CD14-positive monocyte (primary cell): ENCODE measurements around the gene HSPD1. TPM values are rescaled to one million over a fixed set of nuclear protein-coding genes. Genes with fewer than 3 reads are reported as not detected.
A peak's percentile ranks its signal among the peaks of the same experiment; 100 is the strongest.

Experiments used
- DNase-seq, 3 donors: peaks; one replicate each; pipeline ENCODE4 v3.0.0-alpha.2; 2011 to 2022
- H2AFZ ChIP-seq: 2 replicates; pipeline ENCODE4 v1.6.0; 2012; ENCODE audit warnings: mild to moderate bottlenecking, low read depth, low read length, inconsistent platforms; ENCODE audit not compliant: insufficient read depth, poor library complexity, severe bottlenecking
- H3K27ac ChIP-seq, 2 donors: 1 replicate in 1 of 2; 2 replicates in 1 of 2; pipeline ENCODE4 v1.5.1; 2012 to 2013; ENCODE audit warnings: low read length in 2 of 2, control low read depth in 1 of 2, inconsistent platforms in 1 of 2, low read depth in 1 of 2, mild to moderate bottlenecking in 1 of 2
- H3K27me3 ChIP-seq, 2 donors: one replicate each; pipeline versions ENCODE4 v1.6.0 to v1.6.1; 2011 to 2013; ENCODE audit warnings: low read length in 2 of 2; ENCODE audit not compliant: control insufficient read depth in 2 of 2, insufficient read depth in 2 of 2
- H3K36me3 ChIP-seq, 2 donors: replicated peaks in 1 of 2; 1 replicate in 1 of 2; 2 replicates in 1 of 2; pipeline versions ENCODE4 v1.5.1 to v1.6.1; 2012 to 2013; ENCODE audit warnings: low read length in 2 of 2, control low read depth in 1 of 2, inconsistent platforms in 1 of 2, mild to moderate bottlenecking in 1 of 2; ENCODE audit not compliant: insufficient read depth in 2 of 2, control insufficient read depth in 1 of 2
- H3K4me1 ChIP-seq, 2 donors: 1 replicate in 1 of 2; 2 replicates in 1 of 2; pipeline versions ENCODE4 v1.5.1 to v1.6.1; 2012 to 2013; ENCODE audit warnings: low read length in 2 of 2, control low read depth in 1 of 2, inconsistent platforms in 1 of 2, mild to moderate bottlenecking in 1 of 2, moderate library complexity in 1 of 2; ENCODE audit not compliant: insufficient read depth in 2 of 2, control insufficient read depth in 1 of 2
- H3K4me2 ChIP-seq: replicated peaks from 2 replicates; pipeline ENCODE3; 2012; ENCODE audit warnings: low read length, moderate library complexity, mild to moderate bottlenecking; ENCODE audit not compliant: poor library complexity, severe bottlenecking; ENCODE audit errors: extremely low read depth
- H3K4me3 ChIP-seq, 3 experiments: fragments of 200-600 bp in 1 of 3; sonication (generic) in 1 of 3; replicated peaks in 1 of 3; 1 replicate in 2 of 3; 2 replicates in 1 of 3; pipeline ENCODE4 v1.5.1; 2011 to 2013; ENCODE audit warnings: low read length in 3 of 3, mild to moderate bottlenecking in 3 of 3, control low read depth in 2 of 3, low read depth in 2 of 3, inconsistent platforms in 1 of 3, moderate library complexity in 1 of 3
- H3K79me2 ChIP-seq: 2 replicates; pipeline ENCODE4 v1.6.0; 2012; ENCODE audit warnings: mild to moderate bottlenecking, control low read depth, inconsistent platforms, low read length, moderate library complexity; ENCODE audit not compliant: insufficient read depth
- H3K9ac ChIP-seq: 2 replicates; pipeline ENCODE4 v1.6.0; 2017; ENCODE audit warnings: low read length, mild to moderate bottlenecking; ENCODE audit not compliant: insufficient read depth, poor library complexity, severe bottlenecking
- H3K9me3 ChIP-seq, 2 donors: replicated peaks in 1 of 2; 1 replicate in 1 of 2; 2 replicates in 1 of 2; pipeline versions ENCODE4 v1.5.1 to v1.6.1; 2012 to 2013; ENCODE audit warnings: low read length in 2 of 2, control low read depth in 1 of 2; ENCODE audit not compliant: control insufficient read depth in 1 of 2, insufficient read depth in 1 of 2
- H4K20me1 ChIP-seq: 2 replicates; pipeline ENCODE4 v1.6.0; 2012; ENCODE audit warnings: mild to moderate bottlenecking, low read length, control low read depth, moderate library complexity; ENCODE audit not compliant: insufficient read depth
- H3K27ac Mint-ChIP-seq, 7 donors: one replicate each; pipeline ENCODE4 v1.8.0; 2020; ENCODE audit warnings: mild to moderate bottlenecking in 7 of 7, mixed read lengths in 7 of 7, moderate library complexity in 6 of 7, inconsistent platforms in 2 of 7
- H3K27me3 Mint-ChIP-seq, 3 donors: one replicate each; pipeline ENCODE4 v1.8.0; 2021 to 2022; ENCODE audit warnings: low read depth in 3 of 3, mild to moderate bottlenecking in 3 of 3, mixed read lengths in 3 of 3, moderate library complexity in 3 of 3, inconsistent platforms in 1 of 3
- H3K36me3 Mint-ChIP-seq, 2 donors: one replicate each; pipeline ENCODE4 v1.8.0; 2020; ENCODE audit warnings: mixed read lengths in 2 of 2, inconsistent platforms in 1 of 2, mild to moderate bottlenecking in 1 of 2
- H3K4me1 Mint-ChIP-seq: one replicate; pipeline ENCODE4 v1.8.0; 2020; ENCODE audit warnings: mild to moderate bottlenecking, mixed read lengths
- H3K4me3 Mint-ChIP-seq, 2 donors: one replicate each; pipeline ENCODE4 v1.8.0; 2020; ENCODE audit warnings: mild to moderate bottlenecking in 2 of 2, mixed read lengths in 2 of 2, moderate library complexity in 1 of 2
- H3K9me3 Mint-ChIP-seq, 7 donors: one replicate each; pipeline ENCODE4 v1.8.0; 2020 to 2022; ENCODE audit warnings: mixed read lengths in 7 of 7, mild to moderate bottlenecking in 6 of 7, moderate library complexity in 6 of 7, inconsistent platforms in 2 of 7
- CTCF ChIP-seq: fragments of 200-600 bp; IDR thresholded peaks from one replicate; pipeline ENCODE4 v1.8.0; 2022; ENCODE audit warnings: antibody characterized with exemption, mild to moderate bottlenecking
- WGBS: methylation state at CpG from one replicate; pipeline ENCODE4 v1.1.5; 2013; ENCODE audit warnings: missing lambda C conversion rate; ENCODE audit not compliant: insufficient coverage; 5-methylcytosine and 5-hydroxymethylcytosine counted together
- intact Hi-C, 2 donors: fragments of 100-400 bp; cut with micrococcal nuclease; formaldehyde crosslinking; loops; one replicate each; pipeline versions ENCODE4 v1.15.0 to v1.15.1; 2023
- polyA plus RNA-seq, 3 donors: library from polyadenylated mRNA; depleted of rRNA in 1 of 3; unstranded in 2 of 3; stranded (reverse) in 1 of 3; fragments of 300-500 nt in 2 of 3; fragments of >200 nt in 1 of 3; fragmentation: Illumina TruSeq in 2 of 3; gene quantifications; 1 replicate in 2 of 3; 2 replicates in 1 of 3; pipeline ENCODE4 v1.2.3, GENCODE V29; 2012 to 2021

The HSPD1 gene
- polyA plus RNA-seq, 3 donors, result 42.7 to 62.1 (median 44.5) TPM

GRCh38 chr2:197495433-197496134, 4.1 kb downstream of the HSPD1 start:
- Histone ChIP-seq H3K9me3 (no peaks in the 10 kb centered on the region), H3K4me2 (no peak overlapping the region), H3K4me1 (peaks cover 11 to 26% of the 10 kb centered on the region in 2 donors), H4K20me1 (peaks cover 20% of the 10 kb centered on the region), H3K36me3 (peaks cover 60 to 74% of the 10 kb centered on the region in 2 donors), H3K4me3 (no peak overlapping the region), H3K27me3 (no peaks in the 10 kb centered on the region), H2AFZ (no peak overlapping the region), H3K27ac (no peak overlapping the region), H3K9ac (no peak overlapping the region), H3K79me2 (peaks cover 64% of the 10 kb centered on the region)
- Mint-ChIP-seq H3K27me3 (no peaks in the 10 kb centered on the region), H3K4me3 (no peak overlapping the region), H3K36me3 (peaks cover 54 to 63% of the 10 kb centered on the region in 2 donors), H3K9me3 (no peaks in the 10 kb centered on the region), H3K4me1 (peaks cover 25% of the 10 kb centered on the region), H3K27ac (no peak overlapping the region)
- intact Hi-C loops, result loop anchor here in 1 of 2 donors (10.0 kb wide), 1 partner anchor 71 kb away; no protein-coding TSS in a partner anchor
- WGBS, result no CpG with 5 or more reads among the region's 2 CpGs
- no peak for TF ChIP-seq CTCF
- no peak for DNase-seq

- H3K4me1 ChIP-seq, result no peaks in the 10 kb centered on the region
- H3K27ac Mint-ChIP-seq, result peak overlapping the region in 2 of 7 donors; percentile 15 to 48
- H3K4me1 Mint-ChIP-seq, result no peaks in the 10 kb centered on the region
Observed at GRCh38 chr2:197487385-197487784, 12.3 kb downstream of the HSPD1 start.

More at GRCh38 chr2:197487385-197487784, 12.3 kb downstream of the HSPD1 start:
- peaks cover 3 to 26% (median 22%) of the 10 kb centered on the region in 7 donors for H3K9me3 Mint-ChIP-seq
- no peak for DNase-seq
- no peak overlapping the region for H3K4me3 ChIP-seq
- no peak for TF ChIP-seq CTCF
- H3K27ac ChIP-seq, result no peak overlapping the region
- peaks cover 15 to 19% of the 10 kb centered on the region in 2 donors for H3K9me3 ChIP-seq
- H3K27me3 ChIP-seq, result no peaks in the 10 kb centered on the region
- WGBS, result 96% methylated on average over 4 of the region's 4 CpGs
- peaks cover 65 to 91% of the 10 kb centered on the region in 2 donors for H3K36me3 Mint-ChIP-seq
- intact Hi-C loops, result no loop called here
- H3K9ac ChIP-seq, result no peak overlapping the region
- peaks cover 3% of the 10 kb centered on the region for H4K20me1 ChIP-seq
- H3K4me2 ChIP-seq, result no peak overlapping the region
- H3K36me3 ChIP-seq, result peaks cover 65 to 96% of the 10 kb centered on the region in 2 donors
- peaks cover 4% of the 10 kb centered on the region for H3K79me2 ChIP-seq
- no peaks in the 10 kb centered on the region for H3K27me3 Mint-ChIP-seq
- no peak overlapping the region for H2AFZ ChIP-seq
- no peak overlapping the region for H3K4me3 Mint-ChIP-seq
